Vagina (tissue), 2 donors: ENCODE results near the gene TRIM46.

ENCODE experiments used
- POLR2AphosphoS5 ChIP-seq, 2 donors: sonication (generic); formaldehyde crosslinking; IDR thresholded peaks; one replicate each; pipeline ENCODE4 v1.9.0; 2017; ENCODE audit warnings: antibody characterized with exemption in 2 of 2, mild to moderate bottlenecking in 2 of 2, low read depth in 1 of 2; ENCODE audit not compliant: insufficient read depth in 1 of 2
- TF ChIP-seq, protein P1 (sequence below), 3 experiments: fragments of 450-650 bp in 2 of 3; fragments of 200-600 bp in 1 of 3; sonication (generic) in 1 of 3; IDR thresholded peaks; one replicate each; pipeline ENCODE4 v1.5.1; 2017 to 2019; ENCODE audit warnings: antibody characterized with exemption in 3 of 3, mild to moderate bottlenecking in 2 of 3, moderate library complexity in 2 of 3

DNA sequence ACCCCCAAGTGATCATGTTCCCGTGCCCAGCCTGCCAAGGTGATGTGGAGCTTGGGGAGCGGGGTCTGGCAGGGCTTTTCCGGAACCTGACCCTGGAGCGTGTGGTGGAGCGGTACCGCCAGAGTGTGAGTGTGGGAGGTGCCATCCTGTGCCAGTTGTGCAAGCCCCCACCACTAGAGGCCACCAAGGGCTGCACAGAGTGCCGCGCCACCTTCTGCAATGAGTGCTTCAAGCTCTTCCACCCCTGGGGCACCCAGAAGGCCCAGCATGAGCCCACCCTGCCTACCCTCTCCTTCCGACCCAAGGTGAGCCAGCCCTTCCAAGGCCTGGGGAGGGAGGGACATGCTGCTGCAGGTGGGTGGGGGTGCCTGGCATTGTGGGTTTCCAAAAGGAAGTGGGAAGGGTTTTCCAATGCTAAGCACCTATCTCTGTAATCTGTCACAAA, 2.3 kb downstream of the TRIM46 start:
- TF ChIP-seq, protein P1, sequence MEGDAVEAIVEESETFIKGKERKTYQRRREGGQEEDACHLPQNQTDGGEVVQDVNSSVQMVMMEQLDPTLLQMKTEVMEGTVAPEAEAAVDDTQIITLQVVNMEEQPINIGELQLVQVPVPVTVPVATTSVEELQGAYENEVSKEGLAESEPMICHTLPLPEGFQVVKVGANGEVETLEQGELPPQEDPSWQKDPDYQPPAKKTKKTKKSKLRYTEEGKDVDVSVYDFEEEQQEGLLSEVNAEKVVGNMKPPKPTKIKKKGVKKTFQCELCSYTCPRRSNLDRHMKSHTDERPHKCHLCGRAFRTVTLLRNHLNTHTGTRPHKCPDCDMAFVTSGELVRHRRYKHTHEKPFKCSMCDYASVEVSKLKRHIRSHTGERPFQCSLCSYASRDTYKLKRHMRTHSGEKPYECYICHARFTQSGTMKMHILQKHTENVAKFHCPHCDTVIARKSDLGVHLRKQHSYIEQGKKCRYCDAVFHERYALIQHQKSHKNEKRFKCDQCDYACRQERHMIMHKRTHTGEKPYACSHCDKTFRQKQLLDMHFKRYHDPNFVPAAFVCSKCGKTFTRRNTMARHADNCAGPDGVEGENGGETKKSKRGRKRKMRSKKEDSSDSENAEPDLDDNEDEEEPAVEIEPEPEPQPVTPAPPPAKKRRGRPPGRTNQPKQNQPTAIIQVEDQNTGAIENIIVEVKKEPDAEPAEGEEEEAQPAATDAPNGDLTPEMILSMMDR (IDR thresholded peaks at IDR 0.05): no peak
- no peak for TF ChIP-seq POLR2AphosphoS5 (IDR thresholded peaks at IDR 0.05; ENCODE audit: insufficient read depth in 1 of 2, low read depth in 1 of 2)
